Activated CD4-positive, alpha-beta memory T cell treated with anti-CD3 and anti-CD28 coated beads for 36 hours (primary cell): ENCODE results near the gene TRIM6. TPM values are rescaled to one million over a fixed set of nuclear protein-coding genes. Genes with fewer than 3 reads are reported as not detected.

ENCODE experiments used
- CTCF ChIA-PET: fragments of 350-600 bp; sonication (Branson Sonifier 250); formaldehyde crosslinking; loops from one replicate; lab custom pipeline; 2021; ENCODE audit warnings: antibody characterized with exemption, inconsistent platforms; lab: Charles Lee
- POLR2A ChIA-PET: fragments of 350-600 bp; sonication (Branson Sonifier 250); formaldehyde crosslinking; loops from one replicate; lab custom pipeline; 2021; ENCODE audit warnings: antibody characterized with exemption; lab: Charles Lee
- DNase-seq: peaks from one replicate; pipeline ENCODE4 v3.0.0-alpha.2; 2020
- H3K27ac Mint-ChIP-seq: one replicate; pipeline ENCODE4 v1.8.0; 2021; ENCODE audit warnings: mixed read lengths
- H3K27me3 Mint-ChIP-seq: one replicate; pipeline ENCODE4 v1.8.0; 2021; ENCODE audit warnings: mixed read lengths
- H3K36me3 Mint-ChIP-seq: one replicate; pipeline ENCODE4 v1.8.0; 2021; ENCODE audit warnings: mixed read lengths
- H3K4me1 Mint-ChIP-seq: one replicate; pipeline ENCODE4 v1.8.0; 2021; ENCODE audit warnings: low read depth, mixed read lengths
- H3K4me3 Mint-ChIP-seq: one replicate; pipeline ENCODE4 v1.8.0; 2021; ENCODE audit warnings: mild to moderate bottlenecking, mixed read lengths
- H3K9me3 Mint-ChIP-seq: one replicate; pipeline ENCODE4 v1.8.0; 2021; ENCODE audit warnings: mixed read lengths
- intact Hi-C: fragments of 100-400 bp; cut with micrococcal nuclease; formaldehyde crosslinking; loops from one replicate; pipeline ENCODE4 v1.15.1; 2023
- total RNA-seq, 2 experiments: library from RNA; stranded (reverse); gene quantifications; one replicate each; pipeline ENCODE4 v1.2.3, GENCODE V29; 2021

TRIM6 gene
- under 1 TPM; 0.74 to 0.97 TPM for total RNA-seq

GRCh38 chr11:5596607-5597201 lies at the start of gene TRIM6:
TRIM6 (plus strand) TSS chr11:5596637; CDS start chr11:5596898, 261 bp downstream.
- POLR2A ChIA-PET = no interaction called here
- no peak within 1 kb of the TSS for H3K27ac Mint-ChIP-seq
- peaks cover 8% of the 10 kb centered on the region for H3K27me3 Mint-ChIP-seq
- H3K4me1 Mint-ChIP-seq = peaks cover 8% of the 10 kb centered on the region
- intact Hi-C loops = no loop called here
- CTCF ChIA-PET = interaction anchor here (0.6 to 1.4 kb wide), 2 partner anchors 211 to 294 kb away, joined by 3 to 4 read pairs; no protein-coding TSS in a partner anchor
- no peaks in the 10 kb centered on the region for H3K36me3 Mint-ChIP-seq
- no peaks in the 10 kb centered on the region for H3K9me3 Mint-ChIP-seq
- peak within 1 kb of the TSS; percentile 75 for H3K4me3 Mint-ChIP-seq
- peak; percentile 28 for DNase-seq

- ChIA-PET CTCF (no interaction called here), POLR2A (no interaction called here)
- intact Hi-C loops = no loop called here
- Mint-ChIP-seq H3K4me1 (no peaks in the 10 kb centered on the region), H3K27me3 (peaks cover 2% of the 10 kb centered on the region), H3K27ac (no peak overlapping the region), H3K9me3 (no peaks in the 10 kb centered on the region), H3K4me3 (no peak overlapping the region), H3K36me3 (no peaks in the 10 kb centered on the region)
- no peak for DNase-seq
Observed at GRCh38 chr11:5547982-5548381, 48.5 kb upstream of the TRIM6 start.

- ChIA-PET POLR2A (no interaction called here), CTCF (no interaction called here)
- no peak within 1 kb of the TSS for H3K4me3 Mint-ChIP-seq
- H3K4me1 Mint-ChIP-seq = no peaks in the 10 kb centered on the region
- H3K36me3 Mint-ChIP-seq = no peaks in the 10 kb centered on the region
- intact Hi-C loops = no loop called here
- H3K27ac Mint-ChIP-seq = no peak within 1 kb of the TSS
- peaks cover 2% of the 10 kb centered on the region for H3K27me3 Mint-ChIP-seq
- no peak for DNase-seq
- H3K9me3 Mint-ChIP-seq = no peaks in the 10 kb centered on the region
Observed at GRCh38 chr11:5548440-5548839, 48.0 kb upstream of the TRIM6 start, which contains the start of gene OR52H1. OR52H1 (minus strand) TSS chr11:5548540; CDS start chr11:5545505, 3,035 bp downstream.

- ChIA-PET CTCF (no interaction called here), POLR2A (no interaction called here)
- no peak overlapping the region for H3K27ac Mint-ChIP-seq
- H3K36me3 Mint-ChIP-seq = no peaks in the 10 kb centered on the region
- DNase-seq = no peak
- no peaks in the 10 kb centered on the region for H3K4me1 Mint-ChIP-seq
- no peaks in the 10 kb centered on the region for H3K9me3 Mint-ChIP-seq
- no peak overlapping the region for H3K4me3 Mint-ChIP-seq
- H3K27me3 Mint-ChIP-seq = peaks cover 2% of the 10 kb centered on the region
- intact Hi-C loops = no loop called here
Observed at GRCh38 chr11:5550440-5551095, 45.9 kb upstream of the TRIM6 start.

- POLR2A ChIA-PET = no interaction called here
- Mint-ChIP-seq H3K36me3 (no peaks in the 10 kb centered on the region), H3K27ac (no peak overlapping the region), H3K4me3 (no peak overlapping the region), H3K4me1 (no peaks in the 10 kb centered on the region), H3K9me3 (no peaks in the 10 kb centered on the region), H3K27me3 (peaks cover 2% of the 10 kb centered on the region)
- no peak for DNase-seq
- intact Hi-C loops = no loop called here
- CTCF ChIA-PET = no interaction called here
Observed at GRCh38 chr11:5553343-5553742, 43.1 kb upstream of the TRIM6 start.

GRCh38 chr11:5556596-5557188 lies 39.7 kb upstream of the TRIM6 start:
- CTCF ChIA-PET = no interaction called here
- Mint-ChIP-seq H3K9me3 (no peaks in the 10 kb centered on the region), H3K4me1 (no peaks in the 10 kb centered on the region), H3K27ac (no peak overlapping the region), H3K4me3 (no peak overlapping the region), H3K27me3 (peaks cover 4% of the 10 kb centered on the region), H3K36me3 (no peaks in the 10 kb centered on the region)
- no peak for DNase-seq
- intact Hi-C loops = no loop called here
- POLR2A ChIA-PET = no interaction called here

GRCh38 chr11:5557751-5558150 lies 38.7 kb upstream of the TRIM6 start:
- H3K36me3 Mint-ChIP-seq = no peaks in the 10 kb centered on the region
- H3K27me3 Mint-ChIP-seq = peaks cover 4% of the 10 kb centered on the region
- ChIA-PET POLR2A (no interaction called here), CTCF (no interaction called here)
- no peak overlapping the region for H3K4me3 Mint-ChIP-seq
- no peaks in the 10 kb centered on the region for H3K9me3 Mint-ChIP-seq
- no peaks in the 10 kb centered on the region for H3K4me1 Mint-ChIP-seq
- H3K27ac Mint-ChIP-seq = no peak overlapping the region
- intact Hi-C loops = no loop called here
- DNase-seq = no peak

- intact Hi-C loops = no loop called here
- ChIA-PET POLR2A (no interaction called here), CTCF (no interaction called here)
- H3K9me3 Mint-ChIP-seq = no peaks in the 10 kb centered on the region
- H3K4me3 Mint-ChIP-seq = no peak overlapping the region
- no peak overlapping the region for H3K27ac Mint-ChIP-seq
- DNase-seq = no peak
- H3K4me1 Mint-ChIP-seq = no peaks in the 10 kb centered on the region
- no peaks in the 10 kb centered on the region for H3K36me3 Mint-ChIP-seq
- H3K27me3 Mint-ChIP-seq = peaks cover 4% of the 10 kb centered on the region
Observed at GRCh38 chr11:5564259-5565019, 32.0 kb upstream of the TRIM6 start.

GRCh38 chr11:5574654-5575053 lies 21.8 kb upstream of the TRIM6 start:
- Mint-ChIP-seq H3K27me3 (no peaks in the 10 kb centered on the region), H3K36me3 (no peaks in the 10 kb centered on the region), H3K27ac (no peak overlapping the region), H3K9me3 (no peaks in the 10 kb centered on the region), H3K4me3 (no peak overlapping the region), H3K4me1 (no peaks in the 10 kb centered on the region)
- DNase-seq = no peak
- intact Hi-C loops = no loop called here
- ChIA-PET CTCF (interaction anchor here (1.6 kb wide), 1 partner anchor 25 kb away, joined by 4 read pairs; no protein-coding TSS in a partner anchor), POLR2A (no interaction called here)

- intact Hi-C loops = no loop called here
- H3K4me1 Mint-ChIP-seq = no peaks in the 10 kb centered on the region
- no peaks in the 10 kb centered on the region for H3K36me3 Mint-ChIP-seq
- ChIA-PET CTCF (interaction anchor here (1.6 kb wide), 1 partner anchor 25 kb away, joined by 4 read pairs; no protein-coding TSS in a partner anchor), POLR2A (no interaction called here)
- no peak overlapping the region for H3K27ac Mint-ChIP-seq
- H3K4me3 Mint-ChIP-seq = no peak overlapping the region
- no peaks in the 10 kb centered on the region for H3K27me3 Mint-ChIP-seq
- no peak for DNase-seq
- H3K9me3 Mint-ChIP-seq = no peaks in the 10 kb centered on the region
Observed at GRCh38 chr11:5575152-5575551, 21.3 kb upstream of the TRIM6 start.

GRCh38 chr11:5577101-5577500 lies 19.3 kb upstream of the TRIM6 start:
- H3K4me1 Mint-ChIP-seq = no peaks in the 10 kb centered on the region
- H3K27ac Mint-ChIP-seq = no peak overlapping the region
- intact Hi-C loops = no loop called here
- no peak for DNase-seq
- ChIA-PET CTCF (no interaction called here), POLR2A (no interaction called here)
- no peaks in the 10 kb centered on the region for H3K9me3 Mint-ChIP-seq
- H3K36me3 Mint-ChIP-seq = no peaks in the 10 kb centered on the region
- H3K4me3 Mint-ChIP-seq = no peak overlapping the region
- H3K27me3 Mint-ChIP-seq = no peaks in the 10 kb centered on the region

GRCh38 chr11:5580577-5580976 lies 15.9 kb upstream of the TRIM6 start, which contains the start of gene OR52B6:
OR52B6 (plus strand) TSS chr11:5580877; CDS start chr11:5580877, 0 bp downstream.
- no peak for DNase-seq
- Mint-ChIP-seq H3K36me3 (no peaks in the 10 kb centered on the region), H3K9me3 (no peaks in the 10 kb centered on the region), H3K4me1 (no peaks in the 10 kb centered on the region), H3K27me3 (no peaks in the 10 kb centered on the region), H3K4me3 (no peak within 1 kb of the TSS), H3K27ac (no peak within 1 kb of the TSS)
- POLR2A ChIA-PET = no interaction called here
- intact Hi-C loops = no loop called here
- CTCF ChIA-PET = no interaction called here
